Epidermal melanocyte (primary cell): ENCODE measurements around the gene PSAT1.

ENCODE experiments used
- DNase-seq: peaks from one replicate; pipeline ENCODE4 v3.0.0; 2011; ENCODE audit warnings: low spot score; ENCODE audit not compliant: insufficient read length

The PSAT1 gene

GRCh38 chr9:78316166-78316892, 19.4 kb downstream of the PSAT1 start:
- no peak for DNase-seq

- DNase-seq = no peak
These were observed 22.5 kb downstream of the PSAT1 start for GRCh38 chr9:78319197-78320029.

- DNase-seq = no peak
These were observed 23.2 kb downstream of the PSAT1 start for GRCh38 chr9:78320030-78320693.

DNA sequence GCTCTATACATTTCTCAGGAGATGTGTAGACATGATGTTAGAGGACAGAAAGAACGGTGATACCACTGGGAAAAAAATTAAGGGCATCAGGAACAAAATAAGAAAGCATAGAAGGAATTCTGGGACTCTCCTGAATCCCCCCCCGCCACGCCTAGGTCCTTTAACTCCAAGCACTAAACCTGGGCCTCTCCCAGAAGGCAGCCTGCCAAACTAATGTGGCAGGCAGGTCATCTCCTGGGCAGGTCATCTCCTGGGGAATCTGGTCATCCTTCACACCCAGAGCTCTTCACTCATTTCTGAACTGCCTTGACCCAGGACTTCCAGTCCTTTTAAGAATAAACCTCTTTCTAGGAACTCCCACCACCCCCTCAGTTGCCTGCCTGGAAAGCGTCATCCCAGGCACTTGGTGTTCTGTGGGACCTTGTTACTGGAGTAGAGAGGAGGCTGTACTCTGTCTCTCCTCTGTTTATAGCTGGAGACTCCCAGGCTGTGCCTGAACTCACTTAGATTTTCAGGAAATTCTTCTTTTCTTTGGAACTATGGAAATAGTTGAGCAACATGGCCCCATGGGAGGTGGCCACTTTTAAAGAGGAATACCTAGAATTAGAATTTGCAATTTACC, 24.1 kb downstream of the PSAT1 start:
- DNase-seq = no peak

- DNase-seq = no peak
These were observed 24.6 kb downstream of the PSAT1 start for GRCh38 chr9:78321505-78321904.

DNA sequence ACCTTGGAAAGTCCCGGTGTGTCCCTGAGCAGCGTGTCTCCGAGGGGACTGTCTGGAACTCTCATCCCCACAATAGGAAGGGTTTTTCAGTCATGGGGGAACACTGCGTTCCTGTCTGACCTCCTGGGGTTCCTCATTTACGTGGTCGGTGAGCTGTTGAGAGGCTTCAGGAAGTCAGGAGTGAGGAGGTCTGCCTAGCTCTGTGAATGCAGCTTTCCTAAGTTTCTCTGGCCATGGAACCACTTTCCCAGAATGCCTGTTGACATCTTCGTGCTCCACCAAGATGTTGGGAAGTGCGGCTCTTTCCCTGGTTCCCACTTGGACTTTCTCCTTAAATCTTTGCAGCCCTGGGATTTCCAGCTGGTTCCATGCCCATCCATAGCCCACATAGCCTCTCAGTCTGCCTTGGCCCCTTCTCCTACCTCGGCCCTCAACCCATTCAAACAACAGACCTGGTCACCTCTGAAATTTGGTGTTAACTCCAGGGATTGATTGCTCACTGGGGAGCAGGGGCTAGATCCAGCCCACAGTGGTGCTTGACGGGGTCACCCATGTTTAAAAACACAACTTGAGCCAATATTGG, 27.2 kb downstream of the PSAT1 start:
- DNase-seq = no peak

- no peak for DNase-seq
These were observed 27.8 kb downstream of the PSAT1 start for GRCh38 chr9:78324682-78325081.

DNA sequence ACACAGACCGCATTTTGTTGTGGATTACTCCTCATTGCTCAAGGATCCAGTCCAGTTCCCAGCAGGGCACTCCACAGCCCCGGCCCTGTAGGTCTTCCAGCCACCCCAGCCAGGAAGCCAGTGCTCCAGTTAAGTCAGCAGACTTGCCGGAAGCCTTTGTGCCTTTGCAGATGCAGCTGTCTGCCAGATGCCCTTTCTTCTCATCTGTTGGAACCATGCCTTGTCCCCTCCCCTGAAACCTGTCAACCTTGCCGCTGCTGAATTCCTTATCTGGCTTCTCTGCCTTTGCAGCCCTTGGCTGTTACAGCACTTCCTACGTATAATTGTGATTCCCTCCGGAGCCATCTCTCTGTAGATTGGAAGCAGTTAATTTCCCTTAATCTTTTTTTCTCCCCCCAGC, 28.4 kb downstream of the PSAT1 start:
- DNase-seq = peak; percentile 36

- DNase-seq = no peak
These were observed 29.0 kb downstream of the PSAT1 start for GRCh38 chr9:78325846-78326360.

GRCh38 chr9:78326564-78326963, 29.6 kb downstream of the PSAT1 start:
- no peak for DNase-seq

GRCh38 chr9:78332381-78332780, 35.5 kb downstream of the PSAT1 start:
- no peak for DNase-seq

GRCh38 chr9:78348848-78349247, 51.9 kb downstream of the PSAT1 start:
- DNase-seq = no peak

GRCh38 chr9:78351816-78352215, 54.9 kb downstream of the PSAT1 start:
- DNase-seq = no peak

- no peak for DNase-seq
These were observed 57.5 kb downstream of the PSAT1 start for GRCh38 chr9:78354324-78354973.

DNA sequence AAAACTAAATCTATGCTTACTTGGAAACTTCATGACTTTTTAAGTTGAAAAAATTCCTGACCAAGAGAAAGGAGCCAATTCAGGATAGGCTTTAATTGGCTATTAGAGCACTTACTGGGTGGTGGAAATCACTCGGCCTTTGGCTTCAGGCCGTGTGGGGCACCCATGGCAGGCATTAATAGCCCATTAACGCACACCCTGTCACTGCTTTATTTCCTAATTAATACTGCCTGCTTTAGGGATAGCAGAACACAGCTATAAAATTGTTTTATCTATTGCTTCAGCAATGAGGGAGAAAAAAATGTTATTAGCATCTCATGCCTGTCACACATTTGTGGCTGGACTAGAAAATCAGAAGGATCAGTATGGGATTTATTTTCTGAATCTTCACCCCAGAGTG, 58.1 kb downstream of the PSAT1 start:
- DNase-seq = no peak

DNA sequence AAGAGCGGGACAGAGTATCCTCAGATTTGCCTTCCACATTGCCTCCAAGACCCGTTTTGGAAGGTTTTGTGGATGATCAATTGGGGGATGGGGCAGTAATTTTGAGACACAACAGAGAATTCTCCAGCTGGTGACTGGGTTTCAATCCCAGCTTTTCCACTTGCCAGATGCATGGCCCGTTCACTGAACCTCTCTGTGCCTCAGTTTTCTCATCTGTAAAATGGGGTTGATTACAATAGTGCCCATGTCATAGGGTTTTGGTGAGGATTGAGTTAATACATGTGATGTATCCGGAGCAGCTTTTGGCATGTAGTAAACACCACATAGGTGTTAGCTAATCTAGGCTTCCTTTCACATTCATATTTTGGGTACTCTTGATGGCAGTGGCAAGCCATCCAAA, 59.7 kb downstream of the PSAT1 start:
- no peak for DNase-seq

DNA sequence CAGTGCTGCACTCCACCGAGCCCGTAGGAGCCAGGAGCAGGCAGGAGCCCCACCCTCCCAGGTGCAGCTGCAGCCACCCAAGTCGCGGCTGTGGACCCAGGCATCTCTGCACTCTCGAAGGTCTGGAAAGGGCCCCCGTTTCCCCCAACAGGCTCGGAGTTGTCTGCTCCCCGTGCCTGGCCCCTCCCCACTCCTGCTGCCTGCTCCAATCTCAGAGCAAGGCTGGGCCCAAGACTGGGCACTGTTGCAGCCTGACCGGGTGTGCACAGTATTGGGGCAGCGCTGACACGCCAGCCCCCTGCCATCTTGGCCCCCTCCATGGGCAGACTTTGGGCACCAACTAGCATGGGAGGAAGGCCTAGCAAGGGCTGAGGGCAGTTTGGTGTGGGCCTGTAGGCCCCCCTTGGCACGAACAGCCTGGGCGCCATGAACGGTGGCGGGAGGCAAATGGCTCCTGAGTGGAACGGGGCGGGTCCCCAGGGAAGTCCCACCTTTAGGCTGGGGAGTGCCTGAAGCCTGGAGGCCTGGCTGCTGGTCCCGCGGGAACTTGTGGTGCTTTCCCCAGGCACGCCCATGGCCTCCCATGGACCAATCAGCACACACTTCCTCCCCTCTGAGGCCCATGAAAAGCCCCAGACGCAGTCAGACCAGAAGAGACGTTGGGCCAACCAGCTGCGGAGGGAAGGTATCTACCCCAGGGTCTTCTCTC, 60.4 kb downstream of the PSAT1 start:
- no peak for DNase-seq

DNA sequence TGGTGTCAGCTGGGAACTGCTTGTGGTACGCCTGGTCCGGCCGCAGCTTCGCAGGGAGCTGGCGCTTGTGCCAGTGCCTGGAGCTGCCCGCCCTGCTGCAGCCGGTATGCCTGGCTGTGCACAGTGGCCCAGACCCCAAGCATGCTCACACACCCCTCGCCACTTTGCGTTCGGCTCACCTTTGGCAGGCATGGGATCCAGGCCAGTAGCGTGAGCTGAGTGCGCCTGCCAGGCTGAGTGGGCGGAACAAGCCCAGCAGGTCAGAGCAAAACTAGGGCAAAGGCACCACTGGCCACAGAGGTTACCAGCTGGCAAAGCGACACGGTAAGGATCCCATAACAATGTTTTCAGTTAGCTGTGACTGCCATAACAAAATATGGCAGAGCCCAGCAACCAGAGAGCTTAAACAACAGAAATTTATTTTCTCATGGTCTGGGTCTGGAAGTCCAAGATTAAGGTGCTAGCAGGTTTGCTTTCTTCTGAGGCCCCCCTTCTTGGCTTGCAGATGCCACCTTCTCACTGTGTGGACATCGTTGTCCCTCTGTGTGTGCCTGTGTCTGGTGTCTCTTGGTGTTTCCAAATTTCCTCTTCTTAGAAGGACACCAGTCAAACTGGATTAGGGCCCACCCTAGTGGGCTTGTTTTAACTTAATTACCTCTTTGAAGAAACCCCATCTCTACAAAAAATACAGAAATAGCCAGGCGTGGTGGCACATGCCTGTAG, 61.6 kb downstream of the PSAT1 start:
- no peak for DNase-seq

DNA sequence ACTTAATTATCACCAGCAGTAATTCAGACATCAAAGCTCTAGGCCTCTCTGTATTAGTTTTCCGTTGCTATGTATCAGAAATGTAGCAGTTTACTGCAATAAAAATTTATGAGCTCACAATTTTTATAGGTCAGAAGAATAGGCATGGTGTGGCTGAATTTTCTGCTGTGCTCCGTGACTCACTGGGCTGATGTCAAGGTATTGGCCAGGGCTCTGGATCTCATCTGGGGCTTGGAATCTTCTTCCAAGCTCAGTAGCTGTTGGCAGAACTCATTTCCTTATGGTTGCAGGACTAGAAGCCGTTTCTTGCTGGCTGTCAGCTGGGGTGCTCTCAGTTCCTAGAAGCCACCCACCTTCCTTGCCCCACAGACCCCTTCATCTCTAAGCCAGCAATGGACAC, 66.3 kb downstream of the PSAT1 start:
- no peak for DNase-seq
